HL-60 (cell line): ENCODE measurements around the gene RPS16.

ENCODE experiments used
- GABPA ChIP-seq: IDR thresholded peaks from 2 replicates; pipeline ENCODE4 v1.6.1; 2012; ENCODE audit warnings: low read depth
- POLR2AphosphoS5 ChIP-seq: IDR thresholded peaks from 2 replicates; pipeline ENCODE4 v1.6.1; 2012; ENCODE audit warnings: low read depth
- SPI1 ChIP-seq: IDR thresholded peaks from 2 replicates; pipeline ENCODE4 v1.6.1; 2012; ENCODE audit warnings: low read depth, mild to moderate bottlenecking, borderline replicate concordance
- TF ChIP-seq, protein P1 (sequence below): IDR thresholded peaks from one replicate; pipeline ENCODE4 v1.5.1; 2011; ENCODE audit warnings: low read length, control low read depth, inconsistent platforms; ENCODE audit not compliant: insufficient read depth
- TF ChIP-seq, protein P2 (sequence below): IDR thresholded peaks from 2 replicates; pipeline ENCODE4 v1.6.1; 2012; ENCODE audit warnings: low read depth; ENCODE audit not compliant: insufficient replicate concordance

DNA sequence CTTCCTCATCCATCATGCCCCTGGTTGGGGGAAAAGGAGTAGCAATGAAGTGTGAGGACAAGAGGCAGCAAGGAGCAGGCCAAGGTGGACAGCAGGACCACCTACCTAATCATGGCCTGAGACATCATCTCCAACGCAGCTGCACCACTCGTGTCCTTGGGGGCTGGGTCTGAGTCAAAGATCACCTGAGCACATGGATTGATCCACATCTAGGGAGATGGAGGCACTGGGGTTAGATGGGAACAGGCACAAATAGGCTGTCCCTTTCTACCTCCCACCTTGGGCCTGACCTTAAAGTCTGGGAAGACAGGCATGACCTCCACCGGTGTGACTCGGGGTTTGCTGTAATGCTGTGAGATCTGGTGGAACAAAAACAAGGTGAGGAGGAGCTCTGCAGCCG is 47.1 kb downstream of the RPS16 start:
- TF ChIP-seq, protein P1, sequence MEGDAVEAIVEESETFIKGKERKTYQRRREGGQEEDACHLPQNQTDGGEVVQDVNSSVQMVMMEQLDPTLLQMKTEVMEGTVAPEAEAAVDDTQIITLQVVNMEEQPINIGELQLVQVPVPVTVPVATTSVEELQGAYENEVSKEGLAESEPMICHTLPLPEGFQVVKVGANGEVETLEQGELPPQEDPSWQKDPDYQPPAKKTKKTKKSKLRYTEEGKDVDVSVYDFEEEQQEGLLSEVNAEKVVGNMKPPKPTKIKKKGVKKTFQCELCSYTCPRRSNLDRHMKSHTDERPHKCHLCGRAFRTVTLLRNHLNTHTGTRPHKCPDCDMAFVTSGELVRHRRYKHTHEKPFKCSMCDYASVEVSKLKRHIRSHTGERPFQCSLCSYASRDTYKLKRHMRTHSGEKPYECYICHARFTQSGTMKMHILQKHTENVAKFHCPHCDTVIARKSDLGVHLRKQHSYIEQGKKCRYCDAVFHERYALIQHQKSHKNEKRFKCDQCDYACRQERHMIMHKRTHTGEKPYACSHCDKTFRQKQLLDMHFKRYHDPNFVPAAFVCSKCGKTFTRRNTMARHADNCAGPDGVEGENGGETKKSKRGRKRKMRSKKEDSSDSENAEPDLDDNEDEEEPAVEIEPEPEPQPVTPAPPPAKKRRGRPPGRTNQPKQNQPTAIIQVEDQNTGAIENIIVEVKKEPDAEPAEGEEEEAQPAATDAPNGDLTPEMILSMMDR = no peak
- TF ChIP-seq SPI1 (no peak), GABPA (no peak), POLR2AphosphoS5 (no peak; the same call in 1 of the 2 replicates)
- TF ChIP-seq, protein P2, sequence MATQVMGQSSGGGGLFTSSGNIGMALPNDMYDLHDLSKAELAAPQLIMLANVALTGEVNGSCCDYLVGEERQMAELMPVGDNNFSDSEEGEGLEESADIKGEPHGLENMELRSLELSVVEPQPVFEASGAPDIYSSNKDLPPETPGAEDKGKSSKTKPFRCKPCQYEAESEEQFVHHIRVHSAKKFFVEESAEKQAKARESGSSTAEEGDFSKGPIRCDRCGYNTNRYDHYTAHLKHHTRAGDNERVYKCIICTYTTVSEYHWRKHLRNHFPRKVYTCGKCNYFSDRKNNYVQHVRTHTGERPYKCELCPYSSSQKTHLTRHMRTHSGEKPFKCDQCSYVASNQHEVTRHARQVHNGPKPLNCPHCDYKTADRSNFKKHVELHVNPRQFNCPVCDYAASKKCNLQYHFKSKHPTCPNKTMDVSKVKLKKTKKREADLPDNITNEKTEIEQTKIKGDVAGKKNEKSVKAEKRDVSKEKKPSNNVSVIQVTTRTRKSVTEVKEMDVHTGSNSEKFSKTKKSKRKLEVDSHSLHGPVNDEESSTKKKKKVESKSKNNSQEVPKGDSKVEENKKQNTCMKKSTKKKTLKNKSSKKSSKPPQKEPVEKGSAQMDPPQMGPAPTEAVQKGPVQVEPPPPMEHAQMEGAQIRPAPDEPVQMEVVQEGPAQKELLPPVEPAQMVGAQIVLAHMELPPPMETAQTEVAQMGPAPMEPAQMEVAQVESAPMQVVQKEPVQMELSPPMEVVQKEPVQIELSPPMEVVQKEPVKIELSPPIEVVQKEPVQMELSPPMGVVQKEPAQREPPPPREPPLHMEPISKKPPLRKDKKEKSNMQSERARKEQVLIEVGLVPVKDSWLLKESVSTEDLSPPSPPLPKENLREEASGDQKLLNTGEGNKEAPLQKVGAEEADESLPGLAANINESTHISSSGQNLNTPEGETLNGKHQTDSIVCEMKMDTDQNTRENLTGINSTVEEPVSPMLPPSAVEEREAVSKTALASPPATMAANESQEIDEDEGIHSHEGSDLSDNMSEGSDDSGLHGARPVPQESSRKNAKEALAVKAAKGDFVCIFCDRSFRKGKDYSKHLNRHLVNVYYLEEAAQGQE = no peak
